ENCODE data around the gene C22orf23.

DNA sequence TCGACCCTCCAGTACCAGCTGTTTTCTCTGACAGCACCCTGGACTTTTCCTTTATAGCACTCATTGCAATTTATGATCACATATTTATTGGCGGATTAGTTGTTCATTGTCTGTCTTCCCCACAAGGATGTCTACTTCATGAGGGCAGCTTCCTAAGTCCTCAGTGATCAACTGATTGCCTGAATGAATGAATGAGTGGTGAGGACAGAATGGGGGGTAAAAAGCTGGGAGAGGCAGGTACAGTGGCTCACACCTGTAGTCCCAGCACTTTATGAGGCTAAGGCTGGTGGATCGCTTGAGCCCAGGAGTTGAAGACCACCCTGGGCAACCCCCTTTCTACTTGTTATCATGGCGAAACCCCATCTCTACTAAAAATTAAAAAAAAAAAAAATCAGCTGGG, 42.1 kb upstream of the C22orf23 start:
- TF ChIP-seq, protein P1, sequence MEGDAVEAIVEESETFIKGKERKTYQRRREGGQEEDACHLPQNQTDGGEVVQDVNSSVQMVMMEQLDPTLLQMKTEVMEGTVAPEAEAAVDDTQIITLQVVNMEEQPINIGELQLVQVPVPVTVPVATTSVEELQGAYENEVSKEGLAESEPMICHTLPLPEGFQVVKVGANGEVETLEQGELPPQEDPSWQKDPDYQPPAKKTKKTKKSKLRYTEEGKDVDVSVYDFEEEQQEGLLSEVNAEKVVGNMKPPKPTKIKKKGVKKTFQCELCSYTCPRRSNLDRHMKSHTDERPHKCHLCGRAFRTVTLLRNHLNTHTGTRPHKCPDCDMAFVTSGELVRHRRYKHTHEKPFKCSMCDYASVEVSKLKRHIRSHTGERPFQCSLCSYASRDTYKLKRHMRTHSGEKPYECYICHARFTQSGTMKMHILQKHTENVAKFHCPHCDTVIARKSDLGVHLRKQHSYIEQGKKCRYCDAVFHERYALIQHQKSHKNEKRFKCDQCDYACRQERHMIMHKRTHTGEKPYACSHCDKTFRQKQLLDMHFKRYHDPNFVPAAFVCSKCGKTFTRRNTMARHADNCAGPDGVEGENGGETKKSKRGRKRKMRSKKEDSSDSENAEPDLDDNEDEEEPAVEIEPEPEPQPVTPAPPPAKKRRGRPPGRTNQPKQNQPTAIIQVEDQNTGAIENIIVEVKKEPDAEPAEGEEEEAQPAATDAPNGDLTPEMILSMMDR (IDR thresholded peaks at IDR 0.05): no peak
- TF ChIP-seq POLR2A (IDR thresholded peaks at IDR 0.05) (no peak), EP300 (IDR thresholded peaks at IDR 0.05) (no peak)

Measured in tibial nerve (tissue), 4 donors.